Liver (tissue), 3 donors: ENCODE measurements around the gene RBKS.

Source experiments
- EGR1 ChIP-seq, 2 donors: IDR thresholded peaks; 2 replicates each; pipeline ENCODE4 v1.6.1; 2016 to 2018; ENCODE audit warnings: antibody characterized with exemption in 2 of 2, low read depth in 2 of 2
- MAX ChIP-seq: IDR thresholded peaks from 2 replicates; pipeline ENCODE4 v1.6.1; 2016; ENCODE audit warnings: antibody characterized with exemption
- RAD21 ChIP-seq, 2 donors: IDR thresholded peaks; 2 replicates each; pipeline ENCODE4 v1.6.1; 2016; ENCODE audit warnings: antibody characterized with exemption in 2 of 2, mild to moderate bottlenecking in 2 of 2
- TF ChIP-seq, protein P1 (sequence below): fragments of 150-350 bp; IDR thresholded peaks from 2 replicates; pipeline ENCODE4 v1.5.1; 2017; ENCODE audit warnings: improper control_type of control experiment, low read depth, low read length; ENCODE audit not compliant: missing input control
- donor health status: healthy.
- donor health status: healthy.

- TF ChIP-seq, protein P1, sequence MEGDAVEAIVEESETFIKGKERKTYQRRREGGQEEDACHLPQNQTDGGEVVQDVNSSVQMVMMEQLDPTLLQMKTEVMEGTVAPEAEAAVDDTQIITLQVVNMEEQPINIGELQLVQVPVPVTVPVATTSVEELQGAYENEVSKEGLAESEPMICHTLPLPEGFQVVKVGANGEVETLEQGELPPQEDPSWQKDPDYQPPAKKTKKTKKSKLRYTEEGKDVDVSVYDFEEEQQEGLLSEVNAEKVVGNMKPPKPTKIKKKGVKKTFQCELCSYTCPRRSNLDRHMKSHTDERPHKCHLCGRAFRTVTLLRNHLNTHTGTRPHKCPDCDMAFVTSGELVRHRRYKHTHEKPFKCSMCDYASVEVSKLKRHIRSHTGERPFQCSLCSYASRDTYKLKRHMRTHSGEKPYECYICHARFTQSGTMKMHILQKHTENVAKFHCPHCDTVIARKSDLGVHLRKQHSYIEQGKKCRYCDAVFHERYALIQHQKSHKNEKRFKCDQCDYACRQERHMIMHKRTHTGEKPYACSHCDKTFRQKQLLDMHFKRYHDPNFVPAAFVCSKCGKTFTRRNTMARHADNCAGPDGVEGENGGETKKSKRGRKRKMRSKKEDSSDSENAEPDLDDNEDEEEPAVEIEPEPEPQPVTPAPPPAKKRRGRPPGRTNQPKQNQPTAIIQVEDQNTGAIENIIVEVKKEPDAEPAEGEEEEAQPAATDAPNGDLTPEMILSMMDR = no peak
- no peak for TF ChIP-seq MAX
- peak in 1 of 2 donors; percentile 7 for TF ChIP-seq RAD21 (IDR thresholded peaks at IDR 0.05)
- TF ChIP-seq EGR1 (IDR thresholded peaks at IDR 0.05; ENCODE audit: low read depth in 2 of 2) = no peak
Observed at GRCh38 chr2:27916293-27916995, 26.3 kb upstream of the RBKS start.
